Measurements from ENCODE around the gene OR51D1. TPM values are rescaled to one million over a fixed set of nuclear protein-coding genes. Genes with fewer than 3 reads are reported as not detected.

Gene OR51D1
- total RNA-seq, 1 experiment from 2014 or later: not detected

- Histone ChIP-seq H3T11ph (ENCODE audit: low read length) (no peak overlapping the region), H2AFZ (ENCODE audit: low read length) (no peak overlapping the region), H3K4ac (ENCODE audit: low read depth, low read length) (no peak overlapping the region), H2BK12ac (ENCODE audit: insufficient read length, low read depth, low read length) (no peak overlapping the region), H3K14ac (ENCODE audit: insufficient read depth, low read length) (no peak overlapping the region), H2BK120ac (ENCODE audit: low read depth, low read length, poor library complexity, severe bottlenecking) (no peak overlapping the region), H4K8ac (replicated peaks; ENCODE audit: insufficient read length, low read depth, low read length) (no peak overlapping the region), H3K9ac (ENCODE audit: extremely low read depth, insufficient read length, low read length) (no peak overlapping the region), H4K91ac (ENCODE audit: insufficient read length, low read depth, low read length) (no peak overlapping the region), H3K79me2 (ENCODE audit: insufficient read depth, low read length) (no peaks in the 10 kb centered on the region), H3K4me2 (ENCODE audit: insufficient read depth, insufficient read length, low read length) (no peak overlapping the region), H2BK15ac (ENCODE audit: low read depth, low read length) (no peak overlapping the region), H3K9me3 (ENCODE audit: control insufficient read depth, low read depth, low read length) (no peaks in the 10 kb centered on the region), H4K5ac (ENCODE audit: insufficient read length, low read depth, low read length) (no peak overlapping the region), H3K27me3 (ENCODE audit: insufficient read depth, low read length) (no peaks in the 10 kb centered on the region), H3K27ac (ENCODE audit: insufficient read length, low read depth, low read length) (no peak overlapping the region), H3K23me2 (ENCODE audit: insufficient read length, low read depth, low read length, poor library complexity, severe bottlenecking) (no peaks in the 10 kb centered on the region), H3K23ac (ENCODE audit: insufficient read length, low read depth, low read length) (no peak overlapping the region), H2BK5ac (ENCODE audit: insufficient read length, low read length) (no peak overlapping the region), H3K4me1 (ENCODE audit: insufficient read depth, low read length) (no peaks in the 10 kb centered on the region), H4K20me1 (ENCODE audit: control insufficient read depth, insufficient read depth, insufficient read length) (no peaks in the 10 kb centered on the region), H3K18ac (ENCODE audit: insufficient read length, low read depth, low read length) (no peak overlapping the region), H2BK20ac (ENCODE audit: low read depth, low read length, poor library complexity, severe bottlenecking) (no peak overlapping the region), H2AK5ac (ENCODE audit: insufficient read length, low read length) (no peak overlapping the region), H3K56ac (ENCODE audit: insufficient read length, low read depth, low read length) (no peak overlapping the region), H3K79me1 (ENCODE audit: insufficient read depth, low read depth, low read length, poor library complexity, severe bottlenecking) (no peaks in the 10 kb centered on the region)
- WGBS (ENCODE audit: extremely low coverage, insufficient read length, low lambda C conversion rate): no CpG with 5 or more reads among the region's 4 CpGs
- Mint-ChIP-seq H3K9me3 (no peaks in the 10 kb centered on the region), H3K27ac (no peak overlapping the region), H3K27me3 (ENCODE audit: low read depth) (peaks cover 1% of the 10 kb centered on the region), H3K36me3 (ENCODE audit: insufficient read depth in 1 of 3, low read depth in 3 of 3) (no peaks in the 10 kb centered on the region), H3K4me1 (peaks cover 3 to 11% of the 10 kb centered on the region in 2 experiments; a peak in 3 of 4 replicates), H3K4me3 (no peak overlapping the region)
- TF ChIP-seq, protein P1, sequence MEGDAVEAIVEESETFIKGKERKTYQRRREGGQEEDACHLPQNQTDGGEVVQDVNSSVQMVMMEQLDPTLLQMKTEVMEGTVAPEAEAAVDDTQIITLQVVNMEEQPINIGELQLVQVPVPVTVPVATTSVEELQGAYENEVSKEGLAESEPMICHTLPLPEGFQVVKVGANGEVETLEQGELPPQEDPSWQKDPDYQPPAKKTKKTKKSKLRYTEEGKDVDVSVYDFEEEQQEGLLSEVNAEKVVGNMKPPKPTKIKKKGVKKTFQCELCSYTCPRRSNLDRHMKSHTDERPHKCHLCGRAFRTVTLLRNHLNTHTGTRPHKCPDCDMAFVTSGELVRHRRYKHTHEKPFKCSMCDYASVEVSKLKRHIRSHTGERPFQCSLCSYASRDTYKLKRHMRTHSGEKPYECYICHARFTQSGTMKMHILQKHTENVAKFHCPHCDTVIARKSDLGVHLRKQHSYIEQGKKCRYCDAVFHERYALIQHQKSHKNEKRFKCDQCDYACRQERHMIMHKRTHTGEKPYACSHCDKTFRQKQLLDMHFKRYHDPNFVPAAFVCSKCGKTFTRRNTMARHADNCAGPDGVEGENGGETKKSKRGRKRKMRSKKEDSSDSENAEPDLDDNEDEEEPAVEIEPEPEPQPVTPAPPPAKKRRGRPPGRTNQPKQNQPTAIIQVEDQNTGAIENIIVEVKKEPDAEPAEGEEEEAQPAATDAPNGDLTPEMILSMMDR (conservative IDR thresholded peaks at IDR 0.05): no peak
- DNase-seq: no peak
Measured at GRCh38 chr11:4644233-4644632, 7.0 kb downstream of the OR51D1 start.
